ENCODE measurements around the gene SECTM1.

SECTM1 gene

DNA sequence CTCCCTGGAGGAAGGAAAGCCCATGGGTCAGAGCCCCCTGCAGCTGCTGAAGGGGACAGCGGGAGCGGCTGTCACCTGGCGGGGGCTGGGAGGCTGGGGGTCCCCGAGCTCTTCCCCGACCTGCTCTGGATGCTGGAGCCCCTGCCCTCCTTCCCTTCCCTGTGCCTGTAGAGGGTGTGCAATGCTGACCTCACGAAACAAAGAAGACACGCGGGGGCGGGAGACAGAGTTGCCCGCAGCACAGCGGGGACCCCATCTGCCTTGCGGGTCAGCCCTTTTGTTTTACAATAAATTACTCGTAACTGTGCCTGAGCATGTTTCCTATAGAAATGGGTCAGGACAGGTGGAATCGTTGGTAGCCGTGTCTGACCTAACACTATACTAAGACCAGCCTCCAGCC is 6.3 kb downstream of the SECTM1 start:
- DNase-seq, result no peak

DNA sequence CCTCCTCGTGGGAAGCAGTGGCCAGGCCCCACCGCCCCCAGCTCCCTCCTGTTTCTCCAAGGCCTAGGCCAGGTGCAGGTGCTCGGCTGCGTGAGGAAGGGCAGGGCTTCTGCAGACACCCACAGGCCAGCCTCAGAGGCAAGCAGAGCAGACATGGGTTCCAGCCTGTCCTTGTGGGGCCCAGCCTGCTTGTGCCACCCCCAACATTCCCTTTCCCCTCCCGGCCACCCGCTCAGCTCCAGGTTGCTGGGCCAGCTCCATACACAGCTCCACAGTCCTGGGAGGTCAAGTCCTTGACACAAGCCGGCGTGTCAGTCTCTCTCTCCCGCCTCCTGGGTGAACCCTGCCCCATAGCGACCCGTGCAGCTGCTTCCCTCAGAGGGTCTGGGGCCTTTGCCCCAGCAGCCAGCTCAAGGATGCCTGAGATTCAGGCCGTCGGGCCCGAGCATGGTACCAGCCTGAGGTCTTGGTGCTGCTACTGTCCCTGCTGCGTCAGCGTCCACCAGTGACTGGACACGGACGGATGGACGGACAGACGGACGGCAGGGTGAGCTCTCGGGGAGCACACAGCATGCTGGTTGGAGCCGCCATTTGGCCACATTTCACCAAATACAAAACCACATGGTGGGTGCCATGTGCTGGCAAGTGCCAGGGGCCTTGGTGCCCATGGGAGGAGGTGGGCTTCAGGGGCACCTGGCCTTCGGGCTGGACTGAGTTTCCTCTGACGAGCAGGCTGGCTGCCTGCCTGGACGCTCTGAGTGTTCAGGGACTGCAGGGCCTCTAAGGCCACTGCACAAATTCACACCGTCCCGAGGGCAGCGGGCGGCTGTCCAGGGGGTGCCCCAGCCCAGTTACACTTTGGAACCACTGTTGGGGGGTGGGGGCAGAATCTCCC is 8.0 kb downstream of the SECTM1 start:
- no peak for DNase-seq

DNA sequence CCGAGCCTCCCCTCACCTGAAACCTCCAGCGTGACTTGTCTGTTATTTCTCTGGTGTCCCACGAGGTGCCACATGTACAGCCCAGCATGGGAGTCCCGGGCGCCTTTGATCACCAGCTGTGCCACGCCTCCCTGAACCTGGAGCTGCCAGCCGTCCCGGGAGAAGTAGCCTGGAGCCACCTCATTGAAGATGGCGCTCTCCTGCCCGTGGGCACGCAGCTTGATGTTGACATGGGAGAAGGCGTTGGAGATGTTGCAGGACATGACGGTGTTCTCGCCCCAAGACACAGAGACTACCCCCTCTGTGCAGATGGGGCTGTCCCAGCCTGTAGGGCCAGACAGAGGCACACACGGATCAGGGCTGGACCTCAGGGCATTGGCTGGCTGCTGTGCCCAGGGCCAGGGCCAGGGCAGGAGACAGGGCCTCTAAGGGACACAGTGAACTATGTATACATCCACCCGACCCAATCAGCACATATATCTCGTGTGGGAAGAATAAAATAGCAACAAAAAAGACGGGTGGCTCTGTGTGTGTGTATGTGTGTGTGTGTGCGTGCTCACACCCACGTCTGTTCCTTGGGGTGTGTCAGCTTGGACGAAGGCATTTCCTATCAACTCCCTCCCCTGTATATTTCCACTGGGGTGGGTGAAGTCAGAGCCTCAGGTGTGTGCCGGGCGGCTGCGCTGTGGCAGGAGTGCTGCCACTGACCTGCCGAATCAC is 8.8 kb downstream of the SECTM1 start:
- no peak for DNase-seq

DNA sequence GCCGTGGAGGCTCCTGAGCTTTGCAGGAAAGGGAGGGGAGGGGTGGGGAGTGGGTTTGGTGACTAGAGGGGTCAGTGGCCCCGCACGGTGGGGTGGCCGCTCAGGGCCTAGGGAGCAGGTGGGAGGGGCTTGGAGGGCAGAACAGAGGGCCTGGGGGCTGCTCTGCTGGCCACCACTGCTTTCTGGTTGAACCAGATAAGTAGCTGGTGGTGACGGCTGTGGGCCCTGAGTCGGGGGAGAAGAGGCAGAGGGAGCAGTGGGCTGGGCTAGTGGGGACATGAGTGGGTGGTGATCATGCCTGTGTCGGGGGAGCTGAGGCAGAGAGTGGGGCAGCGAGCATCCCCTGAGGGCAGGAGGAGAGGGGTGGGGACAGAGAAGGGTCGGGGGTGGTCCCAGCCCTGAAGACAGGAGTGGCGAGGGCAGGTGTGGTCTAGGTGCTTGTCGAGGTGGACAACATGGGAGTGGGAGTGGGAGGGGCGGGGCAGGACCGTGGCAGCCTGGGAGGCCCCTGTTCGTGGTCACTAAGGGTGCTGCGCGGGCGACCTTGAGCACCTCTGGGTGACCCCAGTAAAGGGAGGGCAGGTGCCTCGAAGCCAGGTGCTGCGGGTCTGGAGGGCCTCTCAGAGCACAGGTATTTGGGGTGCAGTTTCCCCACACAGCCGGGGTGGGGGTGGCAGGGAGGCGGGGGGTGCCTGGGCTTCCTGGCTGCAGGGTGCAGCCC is 9.9 kb downstream of the SECTM1 start:
- no peak for DNase-seq

DNA sequence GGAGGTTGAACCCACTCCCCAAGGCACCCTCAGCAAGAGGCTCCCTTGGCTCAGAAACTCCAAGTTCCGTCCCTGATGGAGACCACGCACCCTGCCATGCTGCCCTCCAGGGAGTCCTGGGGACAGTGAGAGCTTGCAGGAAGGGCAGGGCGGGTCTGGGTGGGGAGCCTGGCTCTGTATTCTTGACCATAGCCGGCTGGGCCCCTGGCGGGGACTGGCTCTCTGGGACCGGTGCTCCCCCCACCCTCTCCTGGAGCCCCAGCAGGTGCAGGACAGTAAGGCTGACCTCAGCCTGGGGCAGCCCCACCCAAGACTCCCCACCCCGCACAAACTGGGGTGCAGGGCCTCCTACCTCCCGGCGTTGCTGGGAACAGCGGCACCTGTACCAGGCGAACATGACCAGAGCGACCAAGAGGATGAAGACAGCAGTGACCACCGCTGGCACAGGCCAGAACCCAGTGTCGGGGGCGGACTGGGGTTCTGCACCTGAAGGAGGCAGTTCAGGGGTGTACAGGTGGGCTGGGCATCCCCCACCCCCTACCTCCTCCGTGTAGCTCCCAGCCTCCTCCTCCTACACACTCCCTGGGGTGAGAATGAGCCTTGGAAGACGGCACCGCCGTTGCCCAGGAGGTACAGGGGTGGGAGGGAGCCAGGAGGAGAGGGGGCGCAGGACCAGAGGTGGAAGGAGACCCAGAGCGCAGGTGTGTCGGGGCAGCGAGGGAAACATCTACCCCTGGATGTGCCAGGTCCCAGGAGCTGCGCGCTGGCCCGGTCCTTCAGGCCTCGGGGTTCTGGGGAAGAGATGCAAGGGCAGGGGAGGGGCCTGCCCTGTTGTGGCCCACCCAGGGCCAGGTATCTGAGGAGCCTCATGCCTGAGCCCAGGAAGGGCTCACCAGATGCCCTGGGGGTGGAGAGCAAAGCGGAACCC is 10.8 kb downstream of the SECTM1 start:
- no peak for DNase-seq

DNA sequence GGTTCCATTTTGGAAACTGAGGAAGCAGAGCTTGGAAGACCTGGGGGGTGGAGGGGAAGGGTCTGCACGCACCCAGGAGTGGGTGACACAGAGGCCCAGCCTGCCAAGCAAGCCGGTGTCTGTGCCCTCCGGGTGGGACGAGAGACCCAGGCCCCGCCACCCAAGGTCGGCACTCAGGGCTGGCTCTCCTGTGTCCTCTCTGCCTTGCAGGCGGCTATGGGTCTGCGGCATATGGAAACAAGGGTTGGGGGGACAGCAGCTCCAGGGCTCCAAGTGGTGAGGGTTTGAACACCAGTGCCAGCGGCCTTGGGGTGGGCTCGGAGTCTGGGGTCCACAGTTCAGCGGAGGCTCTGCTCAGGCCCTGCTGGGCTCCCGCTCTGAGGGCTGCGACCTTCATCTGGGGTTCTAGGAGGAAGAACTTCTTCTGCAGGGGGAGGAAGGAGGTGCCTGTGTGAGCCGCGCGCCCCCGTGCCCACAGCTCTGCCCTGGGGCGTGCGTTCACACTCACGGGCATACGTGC is 11.6 kb downstream of the SECTM1 start:
- DNase-seq, result no peak

DNA sequence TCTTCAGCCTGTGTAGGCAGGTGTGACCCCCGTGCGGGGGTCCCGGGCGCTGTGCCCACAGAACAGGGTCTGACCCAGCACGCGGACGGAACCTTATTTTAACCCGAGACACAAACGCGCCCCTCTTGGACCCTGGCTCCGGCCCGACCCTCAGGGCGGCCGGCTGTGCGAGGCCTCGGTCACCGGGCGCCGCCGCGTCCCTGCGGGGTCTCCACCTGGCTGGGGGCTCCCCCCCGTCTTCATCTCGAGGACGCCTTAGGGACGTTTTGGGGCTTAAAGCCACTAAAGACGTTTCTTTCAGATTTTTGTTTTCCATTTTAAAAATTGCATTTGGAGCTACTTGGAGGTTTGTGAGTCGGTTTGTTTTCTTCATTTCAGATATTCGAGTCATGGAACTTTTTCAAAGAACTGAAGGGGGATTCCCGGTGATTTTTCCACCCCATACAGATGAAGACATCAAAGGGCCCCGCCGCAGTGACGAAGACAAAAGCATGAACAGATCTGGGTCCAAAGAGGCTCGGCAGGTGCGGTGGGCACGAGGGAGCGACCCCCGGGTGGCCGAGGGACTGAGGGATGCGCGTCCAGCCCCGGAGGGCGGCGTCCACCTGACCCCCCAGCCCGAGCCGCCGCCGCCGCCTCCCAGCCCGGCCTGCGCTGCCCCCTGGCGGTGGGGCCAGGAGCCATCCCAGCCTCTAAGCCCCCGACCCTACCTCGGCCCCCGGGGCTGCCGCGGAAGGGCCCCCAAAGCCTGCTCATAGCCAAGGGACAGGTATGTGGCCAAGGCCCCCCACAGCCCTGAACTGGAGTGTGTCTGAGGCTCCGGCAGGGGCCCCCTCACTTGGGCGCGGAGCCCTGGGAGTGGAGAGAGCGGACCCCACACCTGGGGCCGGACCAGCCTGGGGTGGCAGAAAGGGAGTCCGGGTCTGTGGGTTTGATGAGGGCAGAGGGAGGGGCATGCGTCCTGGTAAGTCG is 12.3 kb downstream of the SECTM1 start:
- no peak for DNase-seq

DNA sequence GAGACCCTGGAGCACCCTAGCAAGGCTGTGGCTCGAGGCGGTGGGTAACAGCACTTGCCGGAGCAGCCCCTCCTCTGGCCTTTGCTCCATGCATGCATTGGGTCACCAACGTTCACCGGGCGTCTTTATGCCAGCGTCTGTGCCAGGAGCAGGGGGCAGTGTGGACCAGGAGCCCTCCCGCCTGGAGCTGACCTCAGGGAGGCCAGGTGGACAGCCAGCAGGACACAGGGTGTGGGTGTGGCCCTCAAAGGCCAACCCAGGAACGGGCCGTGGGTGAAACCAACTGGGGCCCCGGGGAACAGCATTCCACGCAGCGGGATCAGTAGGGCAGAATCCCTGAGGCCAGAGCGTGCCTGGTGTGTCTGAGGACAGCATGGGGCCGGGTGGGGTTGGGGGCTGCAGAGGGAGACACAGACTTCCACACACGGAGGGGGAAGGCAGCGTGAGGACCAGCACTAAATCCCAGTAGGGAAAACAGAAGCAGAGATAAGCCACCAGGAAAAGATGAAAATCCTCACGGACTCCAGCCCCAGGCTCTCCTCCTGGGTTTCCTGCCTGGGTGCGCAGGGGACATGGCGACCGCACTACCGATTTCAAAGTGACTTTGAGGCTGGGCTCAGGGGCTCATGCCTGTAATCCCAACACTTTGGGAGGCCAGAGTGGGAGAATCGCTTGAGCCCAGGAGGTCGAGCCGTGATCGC is 13.3 kb downstream of the SECTM1 start:
- no peak for DNase-seq

DNA sequence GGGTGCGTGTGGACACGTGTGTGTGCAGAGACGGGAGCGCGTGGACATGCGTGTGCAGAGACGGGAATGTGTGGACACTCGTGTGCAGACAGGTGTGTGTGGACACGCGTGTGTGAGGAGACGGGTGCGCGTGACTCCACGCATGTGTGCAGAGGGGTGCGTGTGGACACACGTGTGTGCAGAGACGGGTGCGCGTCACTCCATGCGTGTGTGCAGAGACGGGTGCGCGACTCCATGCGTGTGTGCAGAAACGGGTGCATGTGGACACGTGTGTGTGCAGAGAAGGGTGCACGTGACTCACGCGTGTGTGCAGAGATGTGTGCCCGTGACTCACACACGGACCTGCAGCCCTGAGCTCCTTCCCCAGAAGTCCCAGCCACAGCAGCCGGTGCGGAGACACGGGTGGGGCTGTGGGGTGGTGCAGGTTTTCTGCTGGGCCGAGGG is 13.9 kb downstream of the SECTM1 start:
- DNase-seq, result no peak

DNA sequence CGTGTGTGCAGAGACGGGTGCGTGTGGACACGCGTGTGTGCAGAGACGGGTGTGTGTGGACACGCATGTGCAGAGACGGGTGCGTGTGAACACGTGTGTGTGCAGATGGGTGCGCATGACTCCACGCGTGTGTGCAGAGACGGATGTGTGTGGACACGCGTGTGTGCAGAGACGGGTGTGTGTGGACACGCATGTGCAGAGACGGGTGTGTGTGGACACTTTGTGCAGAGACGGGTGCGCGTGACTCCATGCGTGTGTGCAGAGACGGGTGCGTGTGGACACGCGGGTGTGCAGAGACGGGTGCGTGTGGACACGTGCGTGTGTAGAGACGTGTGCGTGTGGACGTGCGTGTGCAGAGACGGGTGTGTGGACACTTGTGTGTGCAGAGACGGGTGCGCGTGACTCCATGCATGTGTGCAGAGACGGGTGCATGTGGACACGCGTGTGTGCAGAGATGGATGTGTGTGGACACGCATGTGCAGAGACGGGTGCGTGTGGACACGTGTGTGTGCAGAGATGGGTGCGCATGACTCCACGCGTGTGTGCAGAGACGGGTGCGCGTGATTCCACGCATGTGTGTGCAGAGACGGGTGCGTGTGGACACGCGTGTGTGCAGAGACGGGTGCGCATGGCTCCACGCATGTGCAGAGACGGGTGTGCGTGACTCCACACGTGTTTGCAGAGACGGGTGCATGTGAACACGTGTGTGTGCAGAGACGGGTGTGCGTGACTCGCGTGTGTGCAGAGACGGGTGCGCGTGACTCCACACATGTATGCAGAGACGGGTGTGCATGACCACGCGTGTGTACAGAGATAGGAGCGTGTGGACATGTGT is 14.6 kb downstream of the SECTM1 start:
- no peak for DNase-seq

DNA sequence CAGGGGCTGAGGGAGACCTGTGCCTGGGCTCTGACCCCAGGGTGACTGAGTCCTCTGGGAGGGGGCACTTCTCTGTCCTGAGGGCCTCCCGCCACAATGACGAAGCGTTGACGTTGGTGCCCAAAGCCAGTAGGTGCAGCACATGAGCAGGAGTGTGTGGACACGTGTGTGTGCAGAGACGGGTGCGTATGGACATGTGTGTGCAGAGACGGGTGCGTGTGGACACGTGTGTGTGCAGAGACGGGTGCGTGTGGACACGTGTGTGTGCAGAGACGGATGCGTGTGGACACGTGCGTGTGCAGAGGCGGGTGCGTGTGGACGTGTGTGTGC is 15.4 kb downstream of the SECTM1 start:
- DNase-seq, result no peak

DNA sequence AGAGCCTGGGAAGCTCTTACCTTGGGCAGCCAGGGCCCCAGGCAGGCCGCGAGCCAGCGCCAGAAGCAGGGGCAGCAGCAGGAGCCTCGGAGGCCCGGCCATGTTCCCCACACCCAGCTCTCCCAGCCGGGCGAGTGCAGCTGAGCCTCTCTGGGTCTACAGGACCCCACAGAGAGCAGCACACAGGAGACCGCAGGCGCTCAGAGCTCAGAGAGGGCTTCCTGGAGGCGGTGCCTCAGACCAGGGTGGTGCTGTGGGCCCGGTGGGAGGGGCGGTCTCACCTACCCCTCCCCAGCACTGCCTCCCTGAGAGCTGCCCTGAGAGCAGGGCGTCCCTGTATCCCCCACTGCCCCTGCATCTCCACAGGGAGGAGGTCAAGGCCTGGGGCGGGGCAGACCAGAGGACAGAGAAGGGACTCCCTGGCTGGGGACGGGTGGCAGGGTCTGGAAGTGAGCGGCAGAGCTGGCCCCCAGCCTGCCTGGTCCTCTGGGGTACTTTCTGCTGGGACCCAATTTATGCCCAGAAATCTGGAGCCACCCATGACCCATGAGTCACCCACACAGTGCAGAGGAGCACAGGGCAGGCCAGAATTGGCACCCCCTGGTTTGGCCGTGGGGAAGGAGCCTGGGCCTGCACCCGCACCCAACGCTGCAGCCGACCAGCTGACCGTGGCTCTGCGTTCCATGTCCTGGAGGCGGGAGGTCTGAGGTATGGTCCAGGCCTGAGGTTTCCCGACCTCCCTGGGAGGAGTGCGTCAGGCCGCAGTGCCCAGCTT is 16.0 kb downstream of the SECTM1 start, which contains the start of gene CD7:
Gene CD7, minus strand, starts transcription at position 215 of the 775 bp plus-strand sequence. Its CDS starts 113 bp downstream, at position 102.
- DNase-seq, result no peak

DNA sequence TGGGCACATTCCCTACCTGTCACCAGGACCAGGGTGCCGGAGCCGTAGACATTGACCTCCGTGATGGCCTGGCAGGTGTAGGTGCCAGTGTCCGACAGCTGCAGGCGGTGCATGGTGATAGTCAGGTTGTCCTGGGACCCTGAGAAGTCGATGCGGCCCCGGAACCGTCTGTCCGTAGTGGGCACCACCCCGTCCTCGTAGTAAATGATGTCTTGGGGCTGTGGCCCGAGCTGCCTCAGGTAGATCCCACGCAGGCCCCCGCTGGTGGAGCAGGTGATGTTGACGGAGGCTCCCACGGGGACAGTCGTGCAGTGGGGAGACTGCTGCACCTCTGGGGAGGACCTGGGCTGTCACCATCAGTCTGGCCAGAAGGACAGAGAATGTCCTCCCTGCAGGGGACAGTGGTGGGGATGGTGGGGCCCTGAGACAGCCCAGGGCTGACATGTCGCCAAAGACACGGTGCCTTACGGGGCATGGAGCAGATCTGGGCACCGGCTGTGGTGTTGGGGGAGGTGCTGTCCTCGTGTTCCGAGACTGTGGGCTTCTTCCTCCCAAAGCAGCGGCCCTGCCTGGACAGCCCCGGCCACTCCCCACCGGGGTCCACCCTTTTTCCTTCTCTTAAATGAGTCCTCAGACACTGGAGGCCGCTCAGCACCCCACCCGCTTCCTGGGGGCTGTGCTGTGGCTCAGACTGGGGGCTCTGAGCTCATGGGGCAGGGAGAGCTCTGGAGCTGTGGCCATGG is 16.7 kb downstream of the SECTM1 start:
- no peak for DNase-seq

DNA sequence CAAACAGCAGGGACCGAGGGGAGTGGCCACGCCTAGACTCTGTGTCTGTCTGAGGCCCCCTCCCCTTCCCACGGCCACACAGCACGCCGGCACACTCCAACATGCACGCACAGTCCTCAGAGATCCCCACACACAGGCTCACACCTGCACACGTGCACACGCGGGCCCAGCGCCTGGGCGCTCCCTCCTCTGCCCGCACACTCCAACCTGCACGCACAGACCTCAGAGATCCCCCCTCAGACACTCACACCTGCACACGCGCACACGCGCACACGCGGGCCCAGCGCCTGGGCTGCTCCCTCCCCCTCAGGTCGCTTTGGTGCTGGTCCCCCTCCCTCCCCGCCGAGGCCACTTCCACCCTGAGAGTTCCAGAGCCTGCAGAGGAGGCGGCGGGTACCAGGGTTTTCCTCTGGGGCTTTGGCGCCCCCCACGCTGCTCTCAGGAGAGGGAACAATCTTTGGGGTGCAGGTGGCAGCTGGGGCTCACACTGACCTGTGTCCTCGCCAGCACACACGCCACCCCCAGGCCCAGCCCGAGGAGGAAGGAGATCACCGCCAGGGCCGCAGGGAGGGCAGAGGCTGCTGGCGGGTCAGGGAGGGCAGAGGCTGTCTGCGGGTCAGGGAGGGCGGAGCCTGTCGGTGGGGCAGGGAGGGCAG is 17.7 kb downstream of the SECTM1 start:
- no peak for DNase-seq

DNA sequence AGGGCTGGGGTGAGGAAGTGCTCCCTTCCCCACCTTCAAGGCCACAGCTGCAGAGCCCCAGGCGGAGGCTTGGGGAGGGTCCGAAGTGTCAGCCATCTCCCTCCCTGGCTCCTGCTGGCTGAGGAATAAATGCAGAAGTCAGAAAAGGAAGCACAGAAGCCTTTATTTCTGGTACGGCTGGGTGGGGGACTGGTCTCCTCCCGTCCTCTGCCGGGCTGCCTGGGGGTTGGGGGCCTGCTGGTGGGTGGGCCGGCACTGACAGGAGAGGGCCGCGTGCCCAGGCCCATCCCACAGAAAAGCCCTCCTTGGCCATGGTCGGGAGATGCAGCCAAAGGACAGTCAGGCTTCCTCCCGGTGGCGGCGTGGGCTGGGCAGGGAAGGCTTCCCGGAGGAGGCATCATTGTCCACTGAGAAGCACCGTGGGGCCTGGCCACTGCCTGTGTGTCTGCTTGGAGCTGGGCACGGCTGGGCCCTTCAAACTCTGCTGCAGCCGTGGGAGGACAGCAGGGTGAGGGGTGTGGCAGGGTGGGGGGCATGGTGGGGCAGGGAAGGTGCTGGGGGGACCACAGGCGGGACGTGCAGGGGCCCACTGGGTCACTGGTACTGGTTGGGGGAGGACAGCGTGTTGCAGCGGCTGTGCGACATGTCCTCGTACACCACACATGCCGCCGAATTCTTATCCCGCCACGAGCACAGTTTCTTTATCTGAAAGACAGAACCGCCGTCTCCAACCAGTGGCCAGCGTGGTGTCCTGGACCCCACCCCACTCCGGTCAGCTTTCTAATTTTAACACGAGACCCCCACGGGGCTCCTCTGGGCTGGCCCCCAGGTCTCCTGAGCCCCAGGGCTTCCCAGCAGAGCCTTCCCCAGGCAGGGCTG is 18.6 kb downstream of the SECTM1 start:
- no peak for DNase-seq

All from NCI-H187 treated with DMSO at 0.1 percent for 48 hours (cell line).